Endothelial cell (in vitro differentiated cells): ENCODE results near the gene PPM1D. TPM values are rescaled to one million over a fixed set of nuclear protein-coding genes. Genes with fewer than 3 reads are reported as not detected.

Source experiments
- DNase-seq: peaks from one replicate; pipeline ENCODE4 v3.0.0; 2021; ENCODE audit warnings: low spot score
- H3K27ac Mint-ChIP-seq: one replicate; pipeline ENCODE4 v1.8.0; 2021; ENCODE audit warnings: mixed read lengths, inconsistent platforms; ENCODE audit not compliant: unreplicated experiment
- H3K27me3 Mint-ChIP-seq: one replicate; pipeline ENCODE4 v1.8.0; 2021; ENCODE audit warnings: mild to moderate bottlenecking, moderate library complexity, mixed read lengths, inconsistent platforms; ENCODE audit not compliant: unreplicated experiment
- H3K36me3 Mint-ChIP-seq: one replicate; pipeline ENCODE4 v1.8.0; 2021; ENCODE audit warnings: mild to moderate bottlenecking, low read depth, mixed read lengths, inconsistent platforms; ENCODE audit not compliant: unreplicated experiment
- H3K4me1 Mint-ChIP-seq: one replicate; pipeline ENCODE4 v1.8.0; 2021; ENCODE audit warnings: mild to moderate bottlenecking, mixed read lengths, inconsistent platforms; ENCODE audit not compliant: unreplicated experiment
- H3K4me3 Mint-ChIP-seq: one replicate; pipeline ENCODE4 v1.8.0; 2021; ENCODE audit warnings: mild to moderate bottlenecking, mixed read lengths, inconsistent platforms; ENCODE audit not compliant: unreplicated experiment
- H3K9me3 Mint-ChIP-seq: one replicate; pipeline ENCODE4 v1.8.0; 2021; ENCODE audit warnings: mixed read lengths, inconsistent platforms; ENCODE audit not compliant: unreplicated experiment
- CTCF ChIP-seq: fragments of 200-600 bp; sonication (generic); IDR thresholded peaks from one replicate; pipeline ENCODE4 v1.5.0; 2021; ENCODE audit warnings: antibody characterized with exemption; ENCODE audit not compliant: unreplicated experiment
- total RNA-seq: library from RNA; stranded (reverse); fragmentation: NEBNext Ultra II Directional; extraction: Animal tissue kit (Norgen Biotek cat#: 25700); gene quantifications from one replicate; pipeline ENCODE4 v1.2.1, GENCODE V29; 2021; ENCODE audit not compliant: unreplicated experiment

The PPM1D gene
- total RNA-seq, 1 donor from 2014 or later, result 14.6 TPM

DNA sequence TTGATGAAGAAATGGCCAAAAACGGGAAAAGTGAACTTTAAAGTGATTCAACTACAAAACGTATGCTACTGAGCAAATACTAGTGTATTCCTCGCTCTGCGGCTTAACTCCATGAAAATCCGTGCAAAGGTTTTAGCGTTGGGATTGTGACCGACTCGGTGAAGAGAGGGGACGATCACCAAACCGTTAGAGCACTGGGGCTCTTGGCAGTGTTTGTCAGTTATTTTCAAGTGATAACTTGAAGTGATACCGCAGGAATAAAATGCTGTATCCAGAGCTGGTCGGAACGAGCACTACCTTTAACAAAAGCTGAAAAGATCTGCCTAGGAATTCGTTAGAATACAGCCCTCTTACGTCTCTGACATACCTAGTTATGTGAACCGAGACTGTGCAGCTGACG lies 773 bp upstream of the PPM1D start:
- peak overlapping the region; percentile 97 for H3K4me3 Mint-ChIP-seq
- peaks cover 1% of the 10 kb centered on the region for H3K27me3 Mint-ChIP-seq
- peaks cover 4% of the 10 kb centered on the region for H3K36me3 Mint-ChIP-seq
- H3K4me1 Mint-ChIP-seq, result peaks cover 17% of the 10 kb centered on the region
- no peaks in the 10 kb centered on the region for H3K9me3 Mint-ChIP-seq
- H3K27ac Mint-ChIP-seq, result peak overlapping the region; percentile 90
- TF ChIP-seq CTCF, result no peak
- no peak for DNase-seq

GRCh38 chr17:60600490-60601446 lies 775 bp downstream of the PPM1D start:
- Mint-ChIP-seq H3K27me3 (peaks cover 1% of the 10 kb centered on the region), H3K4me3 (peak overlapping the region; percentile 97), H3K9me3 (no peaks in the 10 kb centered on the region), H3K36me3 (peaks cover 4% of the 10 kb centered on the region), H3K4me1 (peaks cover 17% of the 10 kb centered on the region), H3K27ac (peak overlapping the region; percentile 75)
- peak; percentile 44 for TF ChIP-seq CTCF
- peak; percentile 79 for DNase-seq

GRCh38 chr17:60601447-60602384 lies 1.7 kb downstream of the PPM1D start:
- Mint-ChIP-seq H3K36me3 (peaks cover 4% of the 10 kb centered on the region), H3K4me3 (peak overlapping the region; percentile 97), H3K9me3 (no peaks in the 10 kb centered on the region), H3K4me1 (peaks cover 17% of the 10 kb centered on the region), H3K27ac (peak overlapping the region; percentile 75), H3K27me3 (peaks cover 3% of the 10 kb centered on the region)
- no peak for TF ChIP-seq CTCF
- DNase-seq, result peak; percentile 42

GRCh38 chr17:60602385-60602742 lies 2.4 kb downstream of the PPM1D start:
- H3K27ac Mint-ChIP-seq, result no peak overlapping the region
- peaks cover 4% of the 10 kb centered on the region for H3K36me3 Mint-ChIP-seq
- peak; percentile 7 for DNase-seq
- TF ChIP-seq CTCF, result no peak
- H3K9me3 Mint-ChIP-seq, result no peaks in the 10 kb centered on the region
- peaks cover 3% of the 10 kb centered on the region for H3K27me3 Mint-ChIP-seq
- H3K4me1 Mint-ChIP-seq, result peaks cover 17% of the 10 kb centered on the region
- peak overlapping the region; percentile 97 for H3K4me3 Mint-ChIP-seq
